BJ (cell line): ENCODE measurements around the gene INPP5B. TPM values are rescaled to one million over a fixed set of nuclear protein-coding genes. Genes with fewer than 3 reads are reported as not detected.

Source experiments
- CTCF ChIA-PET: fragments of 350-600 bp; formaldehyde crosslinking; extraction: SDS; loops from one replicate; lab custom pipeline; 2021; ENCODE audit warnings: antibody characterized with exemption, inconsistent platforms; lab: Yijun Ruan, JAX
- POLR2A ChIA-PET: fragments of 300-600 bp; sonication (Branson Sonifier 250); formaldehyde crosslinking; extraction: SDS; loops from one replicate; lab custom pipeline; 2021; ENCODE audit warnings: antibody characterized with exemption; lab: Charles Lee
- DNase-seq: peaks from one replicate; pipeline ENCODE4 v3.0.0-alpha.2; 2011; ENCODE audit warnings: low read depth
- H3K27me3 ChIP-seq: 2 replicates; pipeline ENCODE4 v1.6.0; 2011; ENCODE audit warnings: low read length; ENCODE audit not compliant: control insufficient read depth, insufficient read depth
- H3K36me3 ChIP-seq: 2 replicates; pipeline ENCODE4 v1.5.1; 2011; ENCODE audit warnings: low read length; ENCODE audit not compliant: control insufficient read depth, insufficient read depth
- H3K4me3 ChIP-seq: 2 replicates; pipeline ENCODE4 v1.5.1; 2011; ENCODE audit warnings: low read depth, mild to moderate bottlenecking, control low read depth, low read length
- CTCF ChIP-seq: IDR thresholded peaks from 2 replicates; pipeline ENCODE4 v1.5.1; 2011; ENCODE audit warnings: low read depth, mild to moderate bottlenecking, control low read depth, inconsistent platforms, low read length, moderate library complexity; ENCODE audit not compliant: insufficient read depth
- polyA plus RNA-seq: library from polyadenylated mRNA; depleted of rRNA; stranded (reverse); fragments of >200 nt; gene quantifications from 2 replicates; pipeline ENCODE4 v1.2.3, GENCODE V29; 2011

The INPP5B gene
- polyA plus RNA-seq, 1 experiment = 21.9 TPM

GRCh38 chr1:37930246-37931101, 16.4 kb downstream of the INPP5B start:
- Histone ChIP-seq H3K4me3 (no peak overlapping the region; the same call in 1 of the 2 replicates), H3K36me3 (peaks cover 4% of the 10 kb centered on the region), H3K27me3 (no peaks in the 10 kb centered on the region)
- ChIA-PET CTCF (interaction anchor here (0.6 kb wide), 1 partner anchor 1643 kb away, joined by 4 read pairs; no protein-coding TSS in a partner anchor), POLR2A (no interaction called here)
- TF ChIP-seq CTCF = no peak
- DNase-seq = no peak

- ChIA-PET POLR2A (no interaction called here), CTCF (interaction anchor here (0.7 to 1.2 kb wide), 5 partner anchors 21 to 100 kb away, joined by 3 to 4 read pairs (median 3); partner anchors contain the start of genes MTF1 and SF3A3)
- DNase-seq = no peak
- Histone ChIP-seq H3K36me3 (peaks cover 2% of the 10 kb centered on the region), H3K4me3 (no peak overlapping the region), H3K27me3 (no peaks in the 10 kb centered on the region)
- no peak for TF ChIP-seq CTCF
Measured at GRCh38 chr1:37926038-37926924, 20.6 kb downstream of the INPP5B start.

- DNase-seq = no peak
- ChIA-PET CTCF (interaction anchor here (0.6 to 1.2 kb wide), 3 partner anchors 8 to 64 kb away, joined by 3 to 4 read pairs (median 4); partner anchors contain the start of gene SF3A3), POLR2A (no interaction called here)
- no peak for TF ChIP-seq CTCF
- Histone ChIP-seq H3K27me3 (no peaks in the 10 kb centered on the region), H3K36me3 (peaks cover 2% of the 10 kb centered on the region), H3K4me3 (no peak overlapping the region)
Measured at GRCh38 chr1:37925316-37925715, 21.5 kb downstream of the INPP5B start.

- Histone ChIP-seq H3K36me3 (peaks cover 3% of the 10 kb centered on the region), H3K4me3 (no peak overlapping the region), H3K27me3 (no peaks in the 10 kb centered on the region)
- ChIA-PET CTCF (no interaction called here), POLR2A (no interaction called here)
- no peak for DNase-seq
- no peak for TF ChIP-seq CTCF
Measured at GRCh38 chr1:37923551-37923889, 23.3 kb downstream of the INPP5B start.
